ENCODE measurements around the gene COX10.
"Not testable (repeated sequence)": the region's sequence is repeated elsewhere in the genome, so short reads cannot be mapped to it uniquely, and the experiment has no call there.

COX10 gene

DNA sequence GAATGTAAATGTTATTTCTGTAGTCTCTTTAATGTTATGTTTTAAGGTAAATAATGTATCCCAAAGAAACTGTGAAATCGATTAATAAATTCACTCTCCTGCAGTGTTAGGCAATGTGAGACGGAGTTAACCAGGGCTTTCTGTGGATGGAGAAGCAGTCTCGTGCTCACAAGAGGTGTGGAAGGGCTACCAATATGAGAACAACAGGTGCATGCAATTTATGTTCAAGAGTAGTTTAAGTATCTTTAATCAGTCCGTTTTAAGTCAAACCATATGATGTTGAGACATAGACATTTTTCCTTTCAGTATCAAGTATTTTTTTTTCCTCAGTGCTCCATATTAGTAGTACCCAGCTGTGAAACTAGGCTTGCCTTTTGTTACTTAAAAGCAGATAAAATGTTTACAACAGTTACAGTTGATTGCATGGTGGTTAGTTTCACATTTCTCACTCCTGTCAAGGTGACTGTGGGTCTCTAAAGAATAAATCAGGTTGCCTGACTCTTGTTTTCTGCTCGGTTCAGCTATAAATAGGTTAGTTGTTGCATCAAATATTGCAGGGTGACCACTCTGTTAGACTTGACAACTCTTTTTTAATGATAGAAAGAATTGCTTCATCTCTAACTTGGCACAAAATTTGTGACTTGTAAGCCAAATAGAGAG is 54.4 kb downstream of the COX10 start:
- DNase-seq (ENCODE audit: low read depth), result no peak

DNA sequence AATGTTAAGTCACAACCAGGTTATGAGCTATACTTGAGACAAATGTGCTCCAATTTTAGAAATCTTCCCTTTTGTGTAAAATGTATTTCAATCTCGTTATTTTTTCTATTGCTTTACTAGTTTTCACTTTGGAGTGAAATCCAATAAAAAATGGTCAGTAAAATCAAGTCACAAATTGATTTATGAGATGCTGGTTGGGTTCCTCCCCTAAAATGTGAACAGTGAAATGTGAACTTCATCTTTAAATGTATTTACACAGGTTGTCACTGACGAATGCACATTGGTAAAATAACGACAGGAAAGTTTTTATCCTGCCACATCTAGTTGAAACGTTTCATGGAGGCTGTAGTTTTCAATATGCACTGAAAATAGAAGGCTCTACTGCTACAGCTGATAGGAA is 55.5 kb downstream of the COX10 start:
- DNase-seq (ENCODE audit: low read depth), result no peak

GRCh38 chr17:14125518-14126137 is 56.3 kb downstream of the COX10 start:
- no peak for DNase-seq (ENCODE audit: low read depth)

DNA sequence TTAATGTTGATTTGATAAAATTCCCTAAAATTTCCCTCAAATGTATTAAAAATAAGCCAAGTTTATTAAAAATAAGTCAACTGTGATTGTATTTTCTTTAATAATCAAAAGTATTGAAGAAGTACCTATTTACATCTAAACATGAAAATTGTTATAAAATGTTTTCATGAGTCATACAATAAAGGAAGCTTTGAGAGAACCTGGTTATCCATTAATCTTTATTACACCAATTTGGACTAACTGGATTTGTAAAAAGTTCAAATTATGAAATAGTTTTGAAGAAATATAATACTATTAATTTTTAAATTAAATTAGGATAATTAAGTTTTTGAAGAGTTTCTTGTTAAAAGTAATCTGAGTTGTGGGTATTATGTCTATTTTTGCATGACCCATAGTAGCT is 63.8 kb downstream of the COX10 start:
- DNase-seq (ENCODE audit: low read depth), result no peak

- no peak for DNase-seq (ENCODE audit: low read depth)
Observed at GRCh38 chr17:14134456-14134855, 65.2 kb downstream of the COX10 start.

GRCh38 chr17:14135906-14136590 is 66.7 kb downstream of the COX10 start:
- DNase-seq (ENCODE audit: low read depth), result no peak

- no peak for DNase-seq (ENCODE audit: low read depth)
Observed at GRCh38 chr17:14138649-14139048, 69.3 kb downstream of the COX10 start.

- DNase-seq (ENCODE audit: low read depth), result no peak
Observed at GRCh38 chr17:14143688-14144087, 74.4 kb downstream of the COX10 start.

DNA sequence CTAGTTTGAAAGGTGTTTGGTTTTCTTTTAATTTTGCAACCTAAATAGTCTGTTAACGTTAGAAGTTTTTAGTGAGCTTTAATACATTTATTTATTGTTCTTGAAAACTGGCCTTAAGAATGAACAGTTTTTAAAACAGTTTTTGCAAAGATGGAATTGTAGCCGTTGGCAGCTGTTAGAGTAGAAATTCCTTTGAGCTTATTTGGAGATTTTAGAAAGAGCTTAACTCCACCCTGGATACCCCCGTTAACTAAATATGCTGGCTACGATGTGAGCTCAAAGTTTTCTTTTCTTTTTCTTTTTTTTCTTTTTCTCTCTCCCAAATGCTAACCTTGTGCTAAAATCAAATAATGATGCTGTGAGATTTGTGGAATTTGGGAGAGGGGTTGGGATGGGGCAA is 75.2 kb downstream of the COX10 start:
- DNase-seq (ENCODE audit: low read depth), result no peak

- DNase-seq (ENCODE audit: low read depth), result no peak
Observed at GRCh38 chr17:14149751-14150150, 80.4 kb downstream of the COX10 start.

GRCh38 chr17:14150619-14151018 is 81.3 kb downstream of the COX10 start:
- no peak for DNase-seq (ENCODE audit: low read depth)

- no peak for DNase-seq (ENCODE audit: low read depth)
Observed at GRCh38 chr17:14152721-14153120, 83.4 kb downstream of the COX10 start.

GRCh38 chr17:14153374-14153773 is 84.1 kb downstream of the COX10 start:
- DNase-seq (ENCODE audit: low read depth), result no peak

DNA sequence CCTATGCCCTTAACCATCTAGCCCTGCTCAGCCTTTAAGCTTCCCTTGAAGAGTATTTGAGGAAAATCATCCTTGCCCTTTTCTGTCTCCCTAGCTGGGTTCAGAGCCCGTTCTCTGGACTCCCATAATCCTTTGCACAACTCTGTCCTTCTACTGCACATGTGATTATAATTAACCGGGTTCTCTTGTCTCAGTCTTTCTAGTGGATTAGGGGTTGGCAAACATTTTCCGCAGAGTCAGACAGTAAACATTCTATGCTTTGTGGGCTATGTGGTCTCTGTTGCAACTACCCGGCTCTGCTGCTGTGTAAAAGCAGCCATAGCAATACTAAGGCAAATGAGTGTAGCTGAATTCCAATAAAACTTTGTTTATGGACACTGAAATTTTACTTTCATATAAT is 87.4 kb downstream of the COX10 start:
- DNase-seq (ENCODE audit: low read depth), result peak; percentile 72

DNA sequence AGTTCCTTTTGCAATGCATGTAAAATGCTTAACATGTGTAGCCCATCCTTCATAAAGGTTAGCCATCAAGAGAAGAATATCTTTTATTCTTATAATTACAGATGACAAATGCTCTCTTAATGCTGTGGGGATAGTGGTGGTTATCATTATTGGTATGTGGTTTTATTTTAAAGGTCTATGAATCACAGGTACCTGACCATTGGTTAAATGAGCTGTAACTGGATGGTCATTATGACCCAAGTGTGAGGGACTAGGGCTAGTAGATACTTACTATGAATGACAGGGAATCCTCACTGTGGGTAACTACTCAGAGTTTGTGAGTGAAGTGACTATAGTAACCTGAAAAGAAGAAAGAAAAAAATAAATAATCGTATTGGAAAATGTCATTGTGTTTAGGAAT is 88.5 kb downstream of the COX10 start:
- no peak for DNase-seq (ENCODE audit: low read depth)

DNA sequence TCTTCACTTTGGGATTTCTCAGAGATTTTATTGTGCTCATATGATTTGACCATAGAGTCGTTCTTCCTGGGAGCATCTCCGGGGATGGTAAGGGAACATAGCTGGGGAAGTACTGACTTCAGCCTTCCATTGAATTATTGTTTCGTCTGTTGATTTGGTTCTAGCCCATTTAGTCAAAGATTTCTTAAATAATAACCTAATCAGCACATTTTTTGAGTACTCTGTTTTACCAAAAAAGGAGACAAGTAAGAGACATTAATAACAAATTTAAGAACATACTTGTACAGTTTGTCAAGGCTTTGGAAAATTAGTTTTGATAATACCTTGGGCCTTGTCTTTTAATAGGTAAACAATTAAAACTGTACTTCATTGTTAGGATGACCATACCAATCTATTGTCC is 89.4 kb downstream of the COX10 start:
- no peak for DNase-seq (ENCODE audit: low read depth)

DNA sequence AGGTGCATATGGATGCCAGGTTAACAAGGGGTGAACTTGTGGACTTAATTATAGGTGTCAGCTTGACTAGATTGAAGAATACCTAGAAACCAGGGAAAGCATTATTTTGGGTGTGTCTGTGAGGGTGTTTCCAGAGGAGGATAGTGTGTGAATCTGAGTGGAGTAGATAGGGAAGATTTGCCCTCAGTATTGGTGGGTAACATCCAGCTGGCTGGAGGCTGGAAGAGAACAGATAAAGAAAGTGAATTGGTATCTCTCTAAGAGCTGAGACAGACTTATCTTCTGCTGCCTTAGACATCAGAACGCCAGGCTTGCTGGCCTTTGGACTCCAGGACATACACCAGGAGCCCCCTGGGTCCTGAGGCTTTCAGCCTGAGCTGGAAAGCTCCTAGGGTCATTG is 92.1 kb downstream of the COX10 start:
- DNase-seq (ENCODE audit: low read depth), result no peak

- DNase-seq (ENCODE audit: low read depth), result no peak
Observed at GRCh38 chr17:14165616-14166015, 96.3 kb downstream of the COX10 start.

- not testable (repeated sequence) for DNase-seq (ENCODE audit: low read depth)
Observed at GRCh38 chr17:14167831-14168230, 98.5 kb downstream of the COX10 start.

- no peak for DNase-seq (ENCODE audit: low read depth)
Observed at GRCh38 chr17:14168582-14168981, 99.3 kb downstream of the COX10 start.

DNA sequence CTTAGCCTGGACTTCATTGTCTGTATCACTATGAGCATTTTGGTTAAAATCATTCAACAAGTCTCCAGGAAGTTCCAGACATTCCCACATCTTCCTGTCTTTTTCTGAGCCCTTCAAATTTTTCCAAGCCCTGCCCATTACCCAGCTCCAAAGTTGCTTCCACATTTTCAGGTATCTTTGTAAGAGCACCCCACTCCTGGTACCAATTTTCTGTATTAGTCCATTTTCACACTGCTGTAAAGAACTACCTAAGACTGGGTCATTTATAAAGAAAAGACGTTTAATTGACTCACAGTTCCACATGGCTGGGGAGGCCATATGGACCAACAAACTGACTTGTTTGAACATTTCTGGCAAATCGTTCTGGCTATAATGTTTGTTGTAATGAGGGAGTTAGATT is 100.0 kb downstream of the COX10 start:
- no peak for DNase-seq (ENCODE audit: low read depth)

GRCh38 chr17:14169901-14170300 is 100.6 kb downstream of the COX10 start:
- DNase-seq (ENCODE audit: low read depth), result no peak

GRCh38 chr17:14176989-14177388 is 107.7 kb downstream of the COX10 start:
- DNase-seq (ENCODE audit: low read depth), result not testable (repeated sequence)

DNA sequence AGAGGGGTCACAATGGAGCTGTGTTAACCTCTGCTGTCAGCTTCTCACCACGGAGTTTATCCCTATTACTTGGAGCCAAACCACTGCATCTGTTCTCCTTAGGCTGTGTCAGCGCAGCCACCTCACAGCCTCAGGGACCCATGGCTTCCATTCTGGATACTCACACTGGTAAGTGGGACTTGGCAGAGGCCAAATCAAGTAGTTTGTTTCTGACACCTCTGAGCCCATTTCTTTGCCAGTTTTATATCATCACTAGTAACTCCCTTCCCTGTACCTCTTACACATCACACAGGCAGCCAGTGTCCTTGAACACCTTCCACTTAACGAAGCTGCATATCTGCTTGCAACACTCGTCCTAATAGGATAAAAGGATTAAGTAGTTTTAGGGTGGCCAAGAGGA is 108.5 kb downstream of the COX10 start:
- not testable (repeated sequence) for DNase-seq (ENCODE audit: low read depth)
